Osteoblast (primary cell): Measurements from ENCODE around the gene PBX3. TPM values are rescaled to one million over a fixed set of nuclear protein-coding genes. Genes with fewer than 3 reads are reported as not detected.

Experiments
- DNase-seq: peaks from one replicate; pipeline ENCODE4 v3.0.0; 2011; ENCODE audit warnings: low spot score, mixed read lengths; ENCODE audit not compliant: insufficient read length; ENCODE audit errors: missing footprints
- H2AFZ ChIP-seq: 2 replicates; pipeline ENCODE4 v1.6.0; 2011; ENCODE audit warnings: mild to moderate bottlenecking, low read length
- H3K27ac ChIP-seq: 2 replicates; pipeline ENCODE4 v1.5.1; 2011; ENCODE audit warnings: mild to moderate bottlenecking, low read depth, low read length, moderate library complexity
- H3K27me3 ChIP-seq: 2 replicates; pipeline ENCODE4 v1.6.0; 2012; ENCODE audit warnings: mild to moderate bottlenecking, control low read depth, inconsistent platforms, low read length, moderate library complexity; ENCODE audit not compliant: insufficient read depth
- H3K36me3 ChIP-seq: 2 replicates; pipeline ENCODE4 v1.5.1; 2011; ENCODE audit warnings: mild to moderate bottlenecking, low read length, control low read depth, moderate library complexity; ENCODE audit not compliant: insufficient read depth
- H3K4me1 ChIP-seq: 2 replicates; pipeline ENCODE4 v1.5.1; 2011; ENCODE audit warnings: mild to moderate bottlenecking, low read length, control low read depth, moderate library complexity; ENCODE audit not compliant: insufficient read depth
- H3K4me2 ChIP-seq: 2 replicates; pipeline ENCODE4 v1.6.0; 2011; ENCODE audit warnings: mild to moderate bottlenecking, low read length; ENCODE audit not compliant: insufficient read depth
- H3K4me3 ChIP-seq: fragments of 200-600 bp; sonication (generic); 3 replicates; pipeline ENCODE4 v1.5.1; 2012; ENCODE audit warnings: mild to moderate bottlenecking, low read length, inconsistent platforms; ENCODE audit not compliant: insufficient read depth
- H3K79me2 ChIP-seq: 2 replicates; pipeline ENCODE4 v1.6.0; 2012; ENCODE audit warnings: mild to moderate bottlenecking, low read length, control low read depth, inconsistent platforms; ENCODE audit not compliant: insufficient read depth
- H3K9me3 ChIP-seq: 2 replicates; pipeline ENCODE4 v1.5.1; 2011; ENCODE audit warnings: low read depth, low read length, control low read depth
- H4K20me1 ChIP-seq: 2 replicates; pipeline ENCODE4 v1.6.0; 2012; ENCODE audit warnings: mild to moderate bottlenecking, low read length, control low read depth; ENCODE audit not compliant: insufficient read depth
- CTCF ChIP-seq: IDR thresholded peaks from 2 replicates; pipeline ENCODE4 v1.5.1; 2011; ENCODE audit warnings: mild to moderate bottlenecking, low read depth, low read length, moderate library complexity; ENCODE audit errors: extremely low read depth
- total RNA-seq: library from RNA; depleted of rRNA; stranded (reverse); fragments of >200 nt; gene quantifications from 2 replicates; pipeline ENCODE4 v1.2.3, GENCODE V29; 2012

PBX3 gene
- total RNA-seq, 1 donor = 34.7 TPM

DNA sequence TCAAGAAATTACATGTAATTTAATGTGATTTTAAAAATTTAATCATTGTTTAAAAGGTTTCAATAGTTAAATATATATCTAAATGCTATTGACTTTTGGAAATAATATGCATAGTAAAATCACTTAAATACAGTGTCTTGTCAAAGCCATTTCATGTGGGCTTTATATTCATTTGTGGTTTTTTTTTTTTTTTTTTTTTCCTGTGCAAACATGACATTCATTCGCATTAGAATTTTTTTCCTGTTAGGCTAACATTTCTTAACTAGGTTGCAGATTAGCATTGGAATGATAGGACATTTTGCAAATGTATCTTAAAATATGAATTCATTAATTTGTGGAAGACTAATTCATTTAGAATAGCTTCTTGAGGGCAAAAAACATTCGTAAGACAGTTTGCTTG is 149.8 kb downstream of the PBX3 start:
- H3K79me2 ChIP-seq = peaks cover 84% of the 10 kb centered on the region
- no peak overlapping the region for H2AFZ ChIP-seq
- no peak overlapping the region for H3K4me2 ChIP-seq
- H3K4me1 ChIP-seq = peaks cover 4% of the 10 kb centered on the region
- H3K9me3 ChIP-seq = no peaks in the 10 kb centered on the region
- H3K27ac ChIP-seq = no peak overlapping the region
- no peak overlapping the region for H3K4me3 ChIP-seq
- H3K36me3 ChIP-seq = no peaks in the 10 kb centered on the region
- TF ChIP-seq CTCF = no peak
- H4K20me1 ChIP-seq = peaks cover 4% of the 10 kb centered on the region
- H3K27me3 ChIP-seq = no peaks in the 10 kb centered on the region
- DNase-seq = no peak

GRCh38 chr9:125897481-125897880 is 150.3 kb downstream of the PBX3 start:
- H3K4me1 ChIP-seq = peaks cover 5% of the 10 kb centered on the region
- TF ChIP-seq CTCF = no peak
- H3K36me3 ChIP-seq = no peaks in the 10 kb centered on the region
- no peak for DNase-seq
- H3K9me3 ChIP-seq = no peaks in the 10 kb centered on the region
- no peak overlapping the region for H3K27ac ChIP-seq
- no peak overlapping the region for H3K4me3 ChIP-seq
- peaks cover 4% of the 10 kb centered on the region for H4K20me1 ChIP-seq
- H3K27me3 ChIP-seq = no peaks in the 10 kb centered on the region
- H3K4me2 ChIP-seq = no peak overlapping the region
- H2AFZ ChIP-seq = no peak overlapping the region
- peaks cover 84% of the 10 kb centered on the region for H3K79me2 ChIP-seq

DNA sequence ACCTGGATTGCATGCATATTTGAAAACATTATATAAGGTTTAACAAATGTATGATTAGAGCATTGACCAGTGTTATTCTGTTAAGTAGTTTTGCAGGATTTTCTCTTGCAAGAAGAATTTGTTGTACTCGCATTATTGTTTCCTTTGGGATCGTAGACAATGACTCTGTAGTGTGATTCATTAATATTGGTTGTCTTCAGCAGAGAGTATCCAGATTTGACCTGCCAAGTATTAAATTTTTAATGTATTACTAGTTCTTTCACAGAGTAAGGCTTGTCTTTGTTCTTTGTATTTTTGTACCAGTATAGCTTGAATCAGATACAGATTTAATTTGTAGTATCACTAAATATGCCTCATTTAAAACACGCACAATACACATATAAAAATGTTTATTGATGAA is 155.0 kb downstream of the PBX3 start:
- Histone ChIP-seq H3K79me2 (peaks cover 67% of the 10 kb centered on the region), H3K4me1 (peaks cover 46% of the 10 kb centered on the region), H2AFZ (no peak overlapping the region), H3K4me3 (no peak overlapping the region), H3K27ac (no peak overlapping the region), H4K20me1 (no peaks in the 10 kb centered on the region), H3K36me3 (no peaks in the 10 kb centered on the region), H3K27me3 (no peaks in the 10 kb centered on the region), H3K4me2 (no peak overlapping the region), H3K9me3 (no peaks in the 10 kb centered on the region)
- DNase-seq = no peak
- no peak for TF ChIP-seq CTCF

- DNase-seq = no peak
- Histone ChIP-seq H3K4me3 (no peak overlapping the region), H3K27ac (no peak overlapping the region), H2AFZ (no peak overlapping the region), H3K27me3 (no peaks in the 10 kb centered on the region), H3K4me1 (peaks cover 46% of the 10 kb centered on the region), H3K4me2 (no peak overlapping the region), H3K36me3 (no peaks in the 10 kb centered on the region), H3K79me2 (peaks cover 67% of the 10 kb centered on the region), H3K9me3 (no peaks in the 10 kb centered on the region), H4K20me1 (no peaks in the 10 kb centered on the region)
- no peak for TF ChIP-seq CTCF
These were observed 155.8 kb downstream of the PBX3 start for GRCh38 chr9:125902831-125903512.
